GM21786 (cell line): ENCODE results near the gene TLCD2.
"Not testable (repeated sequence)": the region's sequence is repeated elsewhere in the genome, so short reads cannot be mapped to it uniquely, and the experiment has no call there.

Source experiments
- ATAC-seq: cut with Tn5 transposase; IDR thresholded peaks from one replicate; pipeline ENCODE4 v1.9.1; 2021; ENCODE audit not compliant: unreplicated experiment

The TLCD2 gene

GRCh38 chr17:1718362-1719165 is 8.4 kb upstream of the TLCD2 start:
- no peak for ATAC-seq

DNA sequence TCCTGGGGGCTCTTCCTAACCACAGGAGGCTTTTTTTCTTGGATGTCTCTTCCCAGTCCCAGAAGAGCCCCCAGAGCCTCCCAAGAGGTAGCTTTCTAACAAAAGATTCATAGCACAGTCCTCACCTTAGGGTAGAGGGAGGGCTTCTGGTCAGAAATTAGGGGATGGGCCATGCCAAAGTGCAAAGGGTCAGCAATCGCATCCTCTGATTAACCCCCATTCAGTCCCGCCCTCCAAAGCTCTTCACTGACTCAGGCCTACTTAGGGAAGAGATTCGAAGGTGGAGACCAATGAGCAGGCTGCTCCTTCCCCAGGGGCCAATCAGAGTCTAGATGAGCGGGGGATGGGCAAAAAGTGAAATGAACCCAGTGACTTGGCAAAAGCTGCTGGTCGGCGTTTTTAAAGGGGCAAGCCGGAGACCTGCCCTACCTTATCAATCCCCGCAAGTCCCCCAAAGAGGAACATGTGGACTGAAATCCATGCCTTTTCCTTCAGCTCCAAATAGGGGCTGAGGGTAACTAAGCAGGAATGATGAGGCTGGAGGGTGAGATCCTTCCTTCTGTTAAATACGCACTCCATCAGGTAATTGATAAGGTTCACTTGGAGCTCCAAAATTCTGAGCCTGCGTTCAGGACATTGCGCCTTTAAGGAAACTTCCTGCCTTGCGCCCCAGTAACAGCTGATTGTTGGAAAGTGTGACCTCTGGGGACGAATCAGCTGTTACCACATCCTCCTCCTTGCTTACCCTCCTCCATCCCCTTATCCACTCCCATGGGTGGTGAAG is 6.9 kb upstream of the TLCD2 start:
- ATAC-seq = peak; percentile 39

DNA sequence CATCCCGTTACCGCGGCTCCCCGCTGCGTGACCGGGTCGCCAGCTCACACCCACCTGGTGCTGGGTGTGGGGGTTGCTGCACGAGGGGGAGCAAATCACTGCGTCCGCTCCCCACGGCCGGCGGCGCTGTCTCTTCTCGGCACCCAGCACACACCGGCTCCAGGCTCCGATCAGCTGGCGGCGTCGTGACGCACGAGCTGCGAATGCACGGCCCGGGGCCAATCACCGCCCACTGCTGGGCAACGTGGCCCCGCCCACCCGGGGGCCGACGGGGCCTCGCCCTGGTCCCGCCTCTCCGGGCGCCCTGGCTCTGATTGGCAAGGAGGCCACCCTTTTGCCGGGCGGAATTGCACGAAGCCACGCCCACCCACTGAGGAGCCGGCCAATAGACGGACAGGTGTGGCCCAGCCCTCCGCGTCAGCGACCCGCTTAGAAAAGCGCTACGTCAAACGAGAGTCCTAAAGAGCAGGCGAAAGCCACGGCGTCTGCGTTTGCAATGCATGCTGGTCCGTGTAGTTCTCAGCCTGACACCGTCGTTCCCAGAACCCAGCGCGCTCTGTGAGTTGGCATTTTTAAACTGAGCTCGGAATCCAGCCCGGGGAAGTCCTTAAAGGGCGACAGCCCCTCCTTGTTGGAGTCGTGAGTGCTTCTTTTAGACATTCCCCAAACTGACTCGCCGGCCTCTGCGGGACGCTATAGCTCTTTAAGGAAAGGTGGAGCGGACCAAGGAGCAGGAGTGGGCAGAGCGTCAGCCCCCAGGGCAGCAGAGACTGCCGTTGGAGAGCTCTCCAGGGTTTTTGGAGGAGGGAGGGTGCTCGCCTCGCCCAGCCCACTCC is 6.1 kb upstream of the TLCD2 start:
- ATAC-seq = peak; percentile 79

GRCh38 chr17:1715803-1716075 is 5.6 kb upstream of the TLCD2 start:
- ATAC-seq = no peak

GRCh38 chr17:1714980-1715802 is 5.0 kb upstream of the TLCD2 start:
- ATAC-seq = no peak

- no peak for ATAC-seq
Measured at GRCh38 chr17:1714427-1714979, 4.3 kb upstream of the TLCD2 start.

DNA sequence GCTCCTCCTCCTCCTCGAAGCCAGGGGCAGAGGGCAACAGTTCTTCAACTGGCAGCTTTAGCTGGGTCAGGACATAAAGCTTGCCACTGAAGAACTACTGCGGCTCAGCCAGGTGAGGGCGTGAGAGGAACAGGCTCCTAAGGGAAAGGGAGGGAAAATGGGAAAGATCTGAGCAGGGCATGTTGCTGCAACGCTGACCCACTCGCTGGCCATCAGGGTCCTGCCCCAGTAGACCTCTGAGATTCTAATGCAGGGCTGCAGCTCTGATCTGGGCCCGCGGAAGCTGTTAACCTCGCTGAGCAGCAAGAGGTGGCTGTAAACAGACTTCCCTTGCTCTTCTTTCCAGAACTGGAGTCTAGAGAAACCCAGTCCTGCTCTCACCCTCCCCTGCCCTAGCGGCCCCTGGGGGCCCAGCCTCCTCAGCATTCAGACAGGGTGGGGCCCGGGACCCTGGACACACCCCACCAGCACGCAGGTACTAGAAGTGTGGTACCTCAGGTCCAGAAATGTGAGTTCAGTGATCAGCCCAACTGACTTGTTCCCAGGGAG is 3.8 kb upstream of the TLCD2 start:
- no peak for ATAC-seq

- no peak for ATAC-seq
Measured at GRCh38 chr17:1713160-1713877, 3.1 kb upstream of the TLCD2 start.

DNA sequence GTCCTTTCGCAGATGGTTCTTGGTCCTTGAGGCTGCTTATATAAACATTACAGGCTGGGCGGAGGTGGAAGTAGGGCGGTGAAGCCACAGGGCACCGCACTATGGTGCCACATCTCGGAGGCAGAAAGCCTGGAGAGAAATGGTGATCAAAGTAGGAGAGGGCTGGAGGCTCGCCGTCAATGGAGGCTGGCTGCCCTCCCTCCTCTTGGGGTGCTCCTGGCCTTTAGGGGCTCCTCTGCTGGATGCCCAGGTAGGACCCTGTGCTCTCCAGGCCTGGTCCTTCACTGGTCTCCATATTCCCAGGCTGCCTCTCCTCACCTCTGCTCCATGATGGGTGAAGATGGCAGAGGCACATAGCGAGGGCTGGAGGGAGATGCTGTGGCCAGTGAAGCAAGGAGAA is 2.1 kb upstream of the TLCD2 start:
- ATAC-seq = no peak

- no peak for ATAC-seq
Measured at GRCh38 chr17:1711804-1712203, 1.6 kb upstream of the TLCD2 start.

- no peak for ATAC-seq
Measured at GRCh38 chr17:1710807-1711553, 803 bp upstream of the TLCD2 start.

DNA sequence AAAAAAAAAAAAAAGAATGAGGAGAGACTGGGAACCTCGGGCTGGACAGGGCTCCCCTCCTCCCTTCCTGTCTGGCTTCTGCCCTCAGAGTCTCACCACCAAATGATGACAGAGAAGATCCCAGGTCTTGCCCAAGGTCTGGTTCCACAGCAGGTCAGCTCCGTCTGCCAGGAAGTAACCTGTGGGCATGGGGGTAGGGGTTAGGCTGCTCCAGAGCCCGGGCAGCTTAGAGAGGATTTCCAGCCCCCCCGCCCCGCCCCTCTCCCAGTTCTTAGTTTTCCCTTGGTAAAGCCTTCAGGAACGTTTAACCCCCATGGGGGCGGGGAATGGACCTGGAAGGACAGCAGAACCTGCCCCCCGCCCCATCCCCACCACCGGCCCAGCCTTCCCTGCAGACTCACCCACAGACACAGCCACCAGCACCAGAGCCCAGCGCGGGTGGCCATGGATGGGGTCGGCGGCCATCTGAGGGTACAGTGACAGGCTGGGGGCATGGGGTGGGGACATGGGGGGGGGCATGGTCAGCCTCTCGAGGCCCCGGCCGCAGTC is 700 bp downstream of the TLCD2 start:
- ATAC-seq = no peak

- not testable (repeated sequence) for ATAC-seq
Measured at GRCh38 chr17:1708791-1709346, 1.3 kb downstream of the TLCD2 start.

GRCh38 chr17:1707107-1707506 is 3.1 kb downstream of the TLCD2 start:
- ATAC-seq = no peak

GRCh38 chr17:1705004-1705403 is 5.2 kb downstream of the TLCD2 start:
- no peak for ATAC-seq

DNA sequence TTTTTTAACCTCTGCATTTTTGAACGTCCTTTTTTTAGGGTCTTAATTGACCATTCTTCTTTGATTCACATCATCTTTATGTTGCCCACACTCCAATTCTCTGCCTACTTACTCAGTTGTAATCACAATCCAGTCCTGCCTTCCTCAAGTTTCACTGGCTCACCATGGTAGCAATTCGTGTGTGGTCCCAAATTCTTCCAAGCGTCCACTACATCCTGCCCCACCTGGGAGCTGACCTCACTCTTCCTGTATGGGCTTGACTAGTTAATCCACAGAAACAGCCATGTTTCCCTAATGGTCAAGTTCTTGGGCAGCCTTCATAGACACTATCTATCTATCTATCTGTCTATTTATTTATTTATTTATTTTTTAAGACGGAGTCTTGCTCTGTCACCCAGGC is 7.1 kb downstream of the TLCD2 start:
- ATAC-seq = no peak

DNA sequence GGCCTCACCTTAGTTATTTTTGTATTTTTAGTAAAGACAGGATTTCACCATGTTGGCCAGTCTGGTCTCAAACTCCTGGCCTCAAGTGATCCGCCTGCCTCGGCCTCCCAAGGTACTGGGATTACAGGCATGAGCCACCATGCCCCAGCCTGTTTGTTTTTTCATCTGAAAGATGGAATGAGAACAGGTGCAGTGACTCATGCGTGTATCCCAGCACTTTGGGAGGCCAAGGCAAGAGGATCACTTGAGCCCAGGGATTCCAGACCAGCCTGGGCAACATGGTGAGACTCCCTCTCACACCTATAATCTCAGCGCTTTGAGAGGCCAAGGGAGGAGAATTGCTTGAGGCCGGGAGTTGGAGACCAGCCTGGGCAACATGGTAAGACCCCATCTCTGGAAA is 10.3 kb downstream of the TLCD2 start:
- not testable (repeated sequence) for ATAC-seq

GRCh38 chr17:1697681-1698080 is 12.5 kb downstream of the TLCD2 start:
- ATAC-seq = no peak
